ENCODE data around the gene C1QTNF9B.
"Not testable (repeated sequence)": the region's sequence is repeated elsewhere in the genome, so short reads cannot be mapped to it uniquely, and the experiment has no call there.

C1QTNF9B gene

GRCh38 chr13:23897452-23897919, at the start of gene C1QTNF9B:
C1QTNF9B (minus strand) TSS chr13:23897502.
- not testable (repeated sequence) for DNase-seq (ENCODE audit: low read depth)

- DNase-seq (ENCODE audit: low read depth), result no peak
These were observed 49.6 kb upstream of the C1QTNF9B start for GRCh38 chr13:23946900-23947299.

GRCh38 chr13:23946067-23946466, 48.8 kb upstream of the C1QTNF9B start:
- DNase-seq (ENCODE audit: low read depth), result no peak

- no peak for DNase-seq (ENCODE audit: low read depth)
These were observed 48.3 kb upstream of the C1QTNF9B start for GRCh38 chr13:23945612-23946011.

GRCh38 chr13:23941211-23941610, 43.9 kb upstream of the C1QTNF9B start:
- DNase-seq (ENCODE audit: low read depth), result no peak

- not testable (repeated sequence) for DNase-seq (ENCODE audit: low read depth)
These were observed 42.4 kb upstream of the C1QTNF9B start for GRCh38 chr13:23939666-23940065.

GRCh38 chr13:23934520-23934919, 37.2 kb upstream of the C1QTNF9B start:
- no peak for DNase-seq (ENCODE audit: low read depth)

- no peak for DNase-seq (ENCODE audit: low read depth)
These were observed 31.7 kb upstream of the C1QTNF9B start for GRCh38 chr13:23928985-23929384.

- DNase-seq (ENCODE audit: low read depth), result no peak
These were observed 25.7 kb upstream of the C1QTNF9B start for GRCh38 chr13:23923031-23923430.

- DNase-seq (ENCODE audit: low read depth), result no peak
These were observed 25.0 kb upstream of the C1QTNF9B start for GRCh38 chr13:23922005-23922932.

- no peak for DNase-seq (ENCODE audit: low read depth)
These were observed 24.2 kb upstream of the C1QTNF9B start for GRCh38 chr13:23921451-23921888.

- no peak for DNase-seq (ENCODE audit: low read depth)
These were observed 21.7 kb upstream of the C1QTNF9B start for GRCh38 chr13:23919006-23919405.

- no peak for DNase-seq (ENCODE audit: low read depth)
These were observed 20.9 kb upstream of the C1QTNF9B start for GRCh38 chr13:23918208-23918607.

GRCh38 chr13:23915308-23915707, 18.0 kb upstream of the C1QTNF9B start:
- DNase-seq (ENCODE audit: low read depth), result no peak

GRCh38 chr13:23912469-23912868, 15.2 kb upstream of the C1QTNF9B start:
- no peak for DNase-seq (ENCODE audit: low read depth)

GRCh38 chr13:23909606-23910005, 12.3 kb upstream of the C1QTNF9B start:
- DNase-seq (ENCODE audit: low read depth), result no peak

GRCh38 chr13:23905766-23906165, 8.5 kb upstream of the C1QTNF9B start:
- DNase-seq (ENCODE audit: low read depth), result no peak

GRCh38 chr13:23903906-23904280, 6.6 kb upstream of the C1QTNF9B start:
- DNase-seq (ENCODE audit: low read depth), result no peak

- DNase-seq (ENCODE audit: low read depth), result no peak
These were observed 5.9 kb upstream of the C1QTNF9B start for GRCh38 chr13:23902975-23903905.

- no peak for DNase-seq (ENCODE audit: low read depth)
These were observed 4.1 kb upstream of the C1QTNF9B start for GRCh38 chr13:23901365-23901764.

- no peak for DNase-seq (ENCODE audit: low read depth)
These were observed 2.3 kb upstream of the C1QTNF9B start for GRCh38 chr13:23899555-23899954.

- no peak for DNase-seq (ENCODE audit: low read depth)
These were observed 799 bp upstream of the C1QTNF9B start for GRCh38 chr13:23898101-23898500.

- DNase-seq (ENCODE audit: low read depth), result not testable (repeated sequence)
These were observed 2.6 kb downstream of the C1QTNF9B start for GRCh38 chr13:23894746-23895145.
